Mammary epithelial cell (primary cell): Measurements from ENCODE around the gene RNF11.

Source experiments
- EZH2 ChIP-seq: IDR thresholded peaks from 2 replicates; pipeline ENCODE4 v1.6.1; 2012; ENCODE audit warnings: low read length, inconsistent platforms, borderline replicate concordance
- TF ChIP-seq, protein P1 (sequence below), 2 donors: IDR thresholded peaks in 1 of 2; conservative IDR thresholded peaks in 1 of 2; 2 replicates each; pipeline ENCODE4 v1.5.1; 2011 to 2012; ENCODE audit warnings: inconsistent platforms in 2 of 2, low read length in 2 of 2, mild to moderate bottlenecking in 2 of 2, control low read depth in 1 of 2, low read depth in 1 of 2; ENCODE audit not compliant: insufficient read depth in 1 of 2; ENCODE audit errors: extremely low read depth in 1 of 2

GRCh38 chr1:51296383-51297357, 60.6 kb downstream of the RNF11 start:
- TF ChIP-seq, protein P1, sequence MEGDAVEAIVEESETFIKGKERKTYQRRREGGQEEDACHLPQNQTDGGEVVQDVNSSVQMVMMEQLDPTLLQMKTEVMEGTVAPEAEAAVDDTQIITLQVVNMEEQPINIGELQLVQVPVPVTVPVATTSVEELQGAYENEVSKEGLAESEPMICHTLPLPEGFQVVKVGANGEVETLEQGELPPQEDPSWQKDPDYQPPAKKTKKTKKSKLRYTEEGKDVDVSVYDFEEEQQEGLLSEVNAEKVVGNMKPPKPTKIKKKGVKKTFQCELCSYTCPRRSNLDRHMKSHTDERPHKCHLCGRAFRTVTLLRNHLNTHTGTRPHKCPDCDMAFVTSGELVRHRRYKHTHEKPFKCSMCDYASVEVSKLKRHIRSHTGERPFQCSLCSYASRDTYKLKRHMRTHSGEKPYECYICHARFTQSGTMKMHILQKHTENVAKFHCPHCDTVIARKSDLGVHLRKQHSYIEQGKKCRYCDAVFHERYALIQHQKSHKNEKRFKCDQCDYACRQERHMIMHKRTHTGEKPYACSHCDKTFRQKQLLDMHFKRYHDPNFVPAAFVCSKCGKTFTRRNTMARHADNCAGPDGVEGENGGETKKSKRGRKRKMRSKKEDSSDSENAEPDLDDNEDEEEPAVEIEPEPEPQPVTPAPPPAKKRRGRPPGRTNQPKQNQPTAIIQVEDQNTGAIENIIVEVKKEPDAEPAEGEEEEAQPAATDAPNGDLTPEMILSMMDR (conservative IDR thresholded peaks at IDR 0.05 in 1 of 2, IDR thresholded peaks at IDR 0.05 in 1 of 2; ENCODE audit: extremely low read depth in 1 of 2, insufficient read depth in 1 of 2, low read depth in 1 of 2, low read length in 2 of 2), result peak; percentile 89 to 98
- TF ChIP-seq EZH2, result no peak
